GM12878 (cell line): ENCODE data around the gene HDAC9. TPM values are rescaled to one million over a fixed set of nuclear protein-coding genes. Genes with fewer than 3 reads are reported as not detected.

ENCODE experiments used
- ATAC-seq: fragments of 200-7000 bp; cut with Tn5 transposase; 3 replicates; pipeline ENCODE4 v1.9.1; 2020; ENCODE audit warnings: mild to moderate bottlenecking, moderate library complexity
- BruUV-seq: library from RNA; stranded (reverse); fragments of 400-500 nt; replicated peaks from 2 replicates; lab custom pipeline; 2021; lab: Mats Ljungman, UMichigan
- CTCF ChIA-PET: fragments of 300-600 bp; sonication (Branson Sonifier 250); formaldehyde crosslinking; extraction: SDS; loops from one replicate; lab custom pipeline; 2021; ENCODE audit warnings: inconsistent platforms; lab: Yijun Ruan, JAX
- POLR2A ChIA-PET: fragments of 350-600 bp; formaldehyde crosslinking; extraction: SDS; loops from one replicate; lab custom pipeline; 2021; ENCODE audit warnings: inconsistent platforms; lab: Charles Lee
- RAD21 ChIA-PET: fragments of 300-600 bp; sonication (Branson Sonifier 250); formaldehyde crosslinking; loops from one replicate; lab custom pipeline; 2023; ENCODE audit warnings: antibody characterized with exemption; ENCODE audit not compliant: unreplicated experiment; lab: Charles Lee
- SMC1A ChIA-PET: fragments of 300-600 bp; sonication (Branson Sonifier 250); formaldehyde crosslinking; loops from one replicate; lab custom pipeline; 2023; ENCODE audit not compliant: unreplicated experiment, uncharacterized antibody; lab: Charles Lee
- DNase-seq: peaks from one replicate; pipeline ENCODE4 v3.0.0-alpha.2; 2011; ENCODE audit warnings: low read depth, low spot score
- FAIRE-seq: peaks from 3 replicates; lab custom pipeline; 2011; peaks lifted over from hg19 to GRCh38; lab: Jason Lieb, UNC
- H2AFZ ChIP-seq: 2 replicates; pipeline ENCODE4 v1.6.0; 2011; ENCODE audit warnings: low read depth, low read length, control low read depth; ENCODE audit not compliant: control insufficient read depth
- H3K27ac ChIP-seq: 2 replicates; pipeline ENCODE4 v1.5.1; 2011; ENCODE audit warnings: control low read depth; ENCODE audit not compliant: control insufficient read depth, insufficient read depth
- H3K27me3 ChIP-seq, 2 experiments: replicated peaks in 1 of 2; 2 replicates each; pipeline versions ENCODE4 v1.6.0 to v1.6.1; 2011; ENCODE audit warnings: low read length in 1 of 2; ENCODE audit not compliant: control insufficient read depth in 2 of 2, insufficient read depth in 2 of 2
- H3K36me3 ChIP-seq, 2 experiments: 2 replicates each; pipeline ENCODE4 v1.5.1; 2011; ENCODE audit warnings: low read length in 1 of 2; ENCODE audit not compliant: control insufficient read depth in 2 of 2, insufficient read depth in 2 of 2
- H3K4me1 ChIP-seq: 2 replicates; pipeline ENCODE4 v1.6.1; 2011; ENCODE audit warnings: mild to moderate bottlenecking, low read length, moderate library complexity, mixed read lengths; ENCODE audit not compliant: control insufficient read depth, insufficient read depth
- H3K4me2 ChIP-seq: 2 replicates; pipeline ENCODE4 v1.6.0; 2011; ENCODE audit warnings: control low read depth; ENCODE audit not compliant: control insufficient read depth, insufficient read depth
- H3K4me3 ChIP-seq: fragments of 200-600 bp; sonication (generic); 2 replicates; pipeline ENCODE4 v1.5.1; 2016
- H3K79me2 ChIP-seq: 2 replicates; pipeline ENCODE4 v1.6.0; 2011; ENCODE audit warnings: low read length; ENCODE audit not compliant: control insufficient read depth, insufficient read depth
- H3K9ac ChIP-seq: 2 replicates; pipeline ENCODE4 v1.8.0; 2011; ENCODE audit warnings: low read length, control low read depth, mixed read lengths; ENCODE audit not compliant: control insufficient read depth, insufficient read depth
- H3K9me3 ChIP-seq: replicated peaks from 3 replicates; pipeline ENCODE4 v1.5.1; 2011; ENCODE audit warnings: mild to moderate bottlenecking, low read length; ENCODE audit not compliant: control insufficient read depth, insufficient read depth
- H4K20me1 ChIP-seq: 2 replicates; pipeline ENCODE4 v1.6.0; 2011; ENCODE audit not compliant: control insufficient read depth, insufficient read depth
- BCL3 ChIP-seq: IDR thresholded peaks from 2 replicates; pipeline ENCODE4 v1.6.1; 2011; ENCODE audit warnings: borderline replicate concordance, low read depth, mild to moderate bottlenecking, moderate library complexity, low read length; ENCODE audit not compliant: insufficient read depth, poor library complexity, severe bottlenecking
- BCLAF1 ChIP-seq: fragments of 450-650 bp; IDR thresholded peaks from 2 replicates; pipeline ENCODE4 v1.6.1; 2017; ENCODE audit warnings: antibody characterized with exemption, mild to moderate bottlenecking, moderate library complexity
- BHLHE40 ChIP-seq, 2 experiments: fragments of 450-650 bp in 1 of 2; IDR thresholded peaks; 2 replicates each; pipeline ENCODE4 v1.6.1; 2011 to 2017; ENCODE audit warnings: low read depth in 2 of 2, borderline replicate concordance in 1 of 2, improper control_type of control experiment in 1 of 2, low read length in 1 of 2, mild to moderate bottlenecking in 1 of 2
- DPF2 ChIP-seq: fragments of 450-650 bp; IDR thresholded peaks from 2 replicates; pipeline ENCODE4 v1.6.1; 2017; ENCODE audit warnings: mild to moderate bottlenecking
- ETV6 ChIP-seq, 2 experiments: fragments of 450-650 bp in 1 of 2; IDR thresholded peaks in 1 of 2; conservative IDR thresholded peaks in 1 of 2; 2 replicates each; pipeline ENCODE4 v1.6.1; 2014; ENCODE audit warnings: antibody characterized with exemption in 1 of 2, borderline replicate concordance in 1 of 2, low read depth in 1 of 2, mild to moderate bottlenecking in 1 of 2, moderate library complexity in 1 of 2
- NR2F1 ChIP-seq: fragments of 450-650 bp; conservative IDR thresholded peaks from 2 replicates; pipeline ENCODE4 v1.6.1; 2017; ENCODE audit warnings: mild to moderate bottlenecking
- RBBP5 ChIP-seq: fragments of 200-600 bp; sonication (generic); conservative IDR thresholded peaks from 2 replicates; pipeline ENCODE4 v1.6.1; 2016
- SREBF2 ChIP-seq: IDR thresholded peaks from 2 replicates; pipeline ENCODE4 v1.6.1; 2012; ENCODE audit warnings: mild to moderate bottlenecking, low read length
- ZBTB33 ChIP-seq: fragments of 450-650 bp; IDR thresholded peaks from 2 replicates; pipeline ENCODE4 v1.6.1; 2017; ENCODE audit warnings: mild to moderate bottlenecking
- in situ Hi-C: fragments of 300-500 bp; cut with MboI; formaldehyde crosslinking; loops from 9 replicates; pipeline ENCODE4 v1.14.3; 2018; ENCODE audit warnings: mixed read lengths
- intact Hi-C: fragments of 100-400 bp; cut with micrococcal nuclease; formaldehyde crosslinking; loops from one replicate; pipeline ENCODE4 v1.14.2; 2022; ENCODE audit not compliant: unreplicated experiment
- polyA plus RNA-seq, 11 experiments: library from polyadenylated mRNA; depleted of rRNA in 4 of 11; unstranded in 6 of 11; stranded (reverse) in 5 of 11; fragments of >200 nt; fragmentation: Nextera tagmentation in 4 of 11; fragmentation: Illumina TruSeq in 1 of 11; extraction: Ambion mirVana in 4 of 11; extraction: Trizol in 1 of 11; gene quantifications; 1 replicate in 1 of 11; 2 replicates in 10 of 11; pipeline versions ENCODE4 v1.2.1 to v1.2.3, GENCODE V29; 2011 to 2016; ENCODE audit warnings: inconsistent platforms in 2 of 11, missing spikeins in 2 of 11, low read depth in 1 of 11
- total RNA-seq, 4 experiments: library from RNA; depleted of rRNA in 3 of 4; stranded (reverse); fragments of >200 nt in 3 of 4; fragmentation: Illumina TruSeq in 1 of 4; extraction: Trizol in 1 of 4; gene quantifications; 2 replicates each; pipeline versions ENCODE4 v1.2.1 to v1.2.3, GENCODE V29; 2013 to 2021
- TF ChIP-seq, protein P1 (sequence below): IDR thresholded peaks from 2 replicates; pipeline ENCODE4 v1.6.1; 2012; ENCODE audit warnings: low read length, inconsistent platforms

HDAC9 gene
- total and polyA plus RNA-seq, 10 of the 15 experiments (the other 5 are each of a cell fraction or from before 2014, with no cell fraction given) = 0.73 to 12.8 (median 0.92) TPM

GRCh38 chr7:18526368-18526878, 30.9 kb downstream of the HDAC9 start:
- CTCF ChIA-PET = no interaction called here
- Histone ChIP-seq H2AFZ (no peak overlapping the region), H3K4me3 (no peak overlapping the region), H4K20me1 (no peaks in the 10 kb centered on the region), H3K4me2 (no peak overlapping the region), H3K4me1 (no peaks in the 10 kb centered on the region), H3K79me2 (no peaks in the 10 kb centered on the region), H3K36me3 (no peaks in the 10 kb centered on the region), H3K9ac (no peak overlapping the region), H3K9me3 (no peaks in the 10 kb centered on the region), H3K27ac (no peak overlapping the region), H3K27me3 (no peaks in the 10 kb centered on the region)
- TF ChIP-seq BCL3 = no peak
- TF ChIP-seq RBBP5 = no peak
- TF ChIP-seq, protein P1, sequence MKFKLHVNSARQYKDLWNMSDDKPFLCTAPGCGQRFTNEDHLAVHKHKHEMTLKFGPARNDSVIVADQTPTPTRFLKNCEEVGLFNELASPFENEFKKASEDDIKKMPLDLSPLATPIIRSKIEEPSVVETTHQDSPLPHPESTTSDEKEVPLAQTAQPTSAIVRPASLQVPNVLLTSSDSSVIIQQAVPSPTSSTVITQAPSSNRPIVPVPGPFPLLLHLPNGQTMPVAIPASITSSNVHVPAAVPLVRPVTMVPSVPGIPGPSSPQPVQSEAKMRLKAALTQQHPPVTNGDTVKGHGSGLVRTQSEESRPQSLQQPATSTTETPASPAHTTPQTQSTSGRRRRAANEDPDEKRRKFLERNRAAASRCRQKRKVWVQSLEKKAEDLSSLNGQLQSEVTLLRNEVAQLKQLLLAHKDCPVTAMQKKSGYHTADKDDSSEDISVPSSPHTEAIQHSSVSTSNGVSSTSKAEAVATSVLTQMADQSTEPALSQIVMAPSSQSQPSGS = no peak
- no peak for TF ChIP-seq ETV6 (conservative IDR thresholded peaks at IDR 0.05 in 1 of 2, IDR thresholded peaks at IDR 0.05 in 1 of 2; ENCODE audit: borderline replicate concordance in 1 of 2, low read depth in 1 of 2)
- TF ChIP-seq ZBTB33 = no peak
- TF ChIP-seq SREBF2 = no peak
- TF ChIP-seq BHLHE40 (IDR thresholded peaks at IDR 0.05; ENCODE audit: borderline replicate concordance in 1 of 2, low read depth in 2 of 2, low read length in 1 of 2) = no peak
- TF ChIP-seq NR2F1 = no peak
- no peak for TF ChIP-seq DPF2
- no peak for TF ChIP-seq BCLAF1
- POLR2A ChIA-PET = interaction anchor here (0.5 kb wide), 1 partner anchor 383 kb away, joined by 3 read pairs; no protein-coding TSS in a partner anchor
- ATAC-seq = no peak
- DNase-seq = no peak
- SMC1A ChIA-PET = interaction anchor here (0.6 to 1.1 kb wide), 3 partner anchors 17 to 170 kb away, joined by 3 read pairs; no protein-coding TSS in a partner anchor
- no peak for FAIRE-seq
- RAD21 ChIA-PET = interaction anchor here (1.9 kb wide), 1 partner anchor 31 kb away, joined by 6 read pairs; the partner anchor contains the start of gene HDAC9
- in situ Hi-C loops (no loop called here), intact Hi-C loops (no loop called here)
- BruUV-seq = no TSS peak
